Measurements from ENCODE around the gene HES5.

Gene HES5

GRCh38 chr1:2534315-2534686, 4.2 kb upstream of the HES5 start:
- Mint-ChIP-seq H3K4me1 (peaks cover 2% of the 10 kb centered on the region), H3K36me3 (ENCODE audit: low read depth) (no peaks in the 10 kb centered on the region), H3K27ac (no peak overlapping the region), H3K9me3 (no peaks in the 10 kb centered on the region), H3K4me3 (no peak overlapping the region), H3K27me3 (peaks cover 21% of the 10 kb centered on the region)
- no peak for ATAC-seq
- DNase-seq, result no peak

- ATAC-seq (no peak), DNase-seq (no peak)
- peaks cover 8% of the 10 kb centered on the region for H3K4me1 Mint-ChIP-seq
- peaks cover 25% of the 10 kb centered on the region for H3K27me3 Mint-ChIP-seq
- no peak overlapping the region for H3K27ac Mint-ChIP-seq
- no peaks in the 10 kb centered on the region for H3K9me3 Mint-ChIP-seq
- no peak overlapping the region for H3K4me3 Mint-ChIP-seq
- H3K36me3 Mint-ChIP-seq (ENCODE audit: low read depth), result no peaks in the 10 kb centered on the region
Measured at GRCh38 chr1:2533365-2533764, 3.3 kb upstream of the HES5 start.

- DNase-seq (no peak), ATAC-seq (no peak)
- Mint-ChIP-seq H3K4me1 (peaks cover 8% of the 10 kb centered on the region), H3K36me3 (ENCODE audit: low read depth) (no peaks in the 10 kb centered on the region), H3K27me3 (peaks cover 25% of the 10 kb centered on the region), H3K27ac (no peak overlapping the region), H3K4me3 (no peak overlapping the region), H3K9me3 (no peaks in the 10 kb centered on the region)
Measured at GRCh38 chr1:2532485-2533160, 2.6 kb upstream of the HES5 start.

GRCh38 chr1:2530513-2531361, 674 bp upstream of the HES5 start:
- Mint-ChIP-seq H3K27ac (no peak overlapping the region), H3K9me3 (no peaks in the 10 kb centered on the region), H3K36me3 (ENCODE audit: low read depth) (no peaks in the 10 kb centered on the region), H3K4me1 (peaks cover 15% of the 10 kb centered on the region), H3K4me3 (no peak overlapping the region), H3K27me3 (peaks cover 23% of the 10 kb centered on the region)
- ATAC-seq (no peak), DNase-seq (no peak)

GRCh38 chr1:2528966-2529783, 888 bp downstream of the HES5 start:
- DNase-seq (peak; percentile 60), ATAC-seq (no peak)
- H3K36me3 Mint-ChIP-seq (ENCODE audit: low read depth), result no peaks in the 10 kb centered on the region

GRCh38 chr1:2528611-2528965, 1.5 kb downstream of the HES5 start:
- H3K36me3 Mint-ChIP-seq (ENCODE audit: low read depth), result no peaks in the 10 kb centered on the region
- ATAC-seq (no peak), DNase-seq (no peak)
- no peaks in the 10 kb centered on the region for H3K9me3 Mint-ChIP-seq
- H3K27ac Mint-ChIP-seq, result no peak overlapping the region
- peaks cover 17% of the 10 kb centered on the region for H3K27me3 Mint-ChIP-seq
- peak overlapping the region; percentile 62 for H3K4me3 Mint-ChIP-seq
- peaks cover 33% of the 10 kb centered on the region for H3K4me1 Mint-ChIP-seq

More at GRCh38 chr1:2528966-2529783, 888 bp downstream of the HES5 start:
- H3K4me1 Mint-ChIP-seq, result peaks cover 29% of the 10 kb centered on the region
- H3K27ac Mint-ChIP-seq, result no peak overlapping the region
- peaks cover 20% of the 10 kb centered on the region for H3K27me3 Mint-ChIP-seq
- no peaks in the 10 kb centered on the region for H3K9me3 Mint-ChIP-seq
- H3K4me3 Mint-ChIP-seq, result peak overlapping the region; percentile 62

- H3K4me1 Mint-ChIP-seq, result peaks cover 38% of the 10 kb centered on the region
- H3K36me3 Mint-ChIP-seq (ENCODE audit: low read depth), result no peaks in the 10 kb centered on the region
- no peak overlapping the region for H3K27ac Mint-ChIP-seq
- no peak overlapping the region for H3K4me3 Mint-ChIP-seq
- ATAC-seq, result no peak
- DNase-seq, result no peak
- H3K9me3 Mint-ChIP-seq, result no peaks in the 10 kb centered on the region
- peaks cover 17% of the 10 kb centered on the region for H3K27me3 Mint-ChIP-seq
Measured at GRCh38 chr1:2528016-2528415, 2.0 kb downstream of the HES5 start.

- Mint-ChIP-seq H3K36me3 (ENCODE audit: low read depth) (no peaks in the 10 kb centered on the region), H3K4me1 (peaks cover 43% of the 10 kb centered on the region), H3K27me3 (peaks cover 17% of the 10 kb centered on the region), H3K4me3 (no peak overlapping the region), H3K27ac (no peak overlapping the region), H3K9me3 (no peaks in the 10 kb centered on the region)
- no peak for ATAC-seq
- DNase-seq, result no peak
Measured at GRCh38 chr1:2527556-2527860, 2.6 kb downstream of the HES5 start.

GRCh38 chr1:2526824-2527555, 3.1 kb downstream of the HES5 start:
- ATAC-seq (peak; percentile 79), DNase-seq (peak; percentile 80)
- H3K9me3 Mint-ChIP-seq, result no peaks in the 10 kb centered on the region
- H3K4me1 Mint-ChIP-seq, result peaks cover 44% of the 10 kb centered on the region
- peaks cover 16% of the 10 kb centered on the region for H3K27me3 Mint-ChIP-seq
- no peaks in the 10 kb centered on the region for H3K36me3 Mint-ChIP-seq (ENCODE audit: low read depth)
- peak overlapping the region; percentile 83 for H3K4me3 Mint-ChIP-seq
- H3K27ac Mint-ChIP-seq, result peak overlapping the region; percentile 23

- peak within 1 kb of the TSS; percentile 84 for H3K27ac Mint-ChIP-seq
- ATAC-seq, result peak; percentile 90
- peaks cover under 1% of the 10 kb centered on the region for H3K36me3 Mint-ChIP-seq (ENCODE audit: low read depth)
- peaks cover 44% of the 10 kb centered on the region for H3K4me1 Mint-ChIP-seq
- peak; percentile 89 for DNase-seq
- H3K9me3 Mint-ChIP-seq, result no peaks in the 10 kb centered on the region
- peaks cover 9% of the 10 kb centered on the region for H3K27me3 Mint-ChIP-seq
- peak within 1 kb of the TSS; percentile 83 for H3K4me3 Mint-ChIP-seq
Measured at GRCh38 chr1:2525920-2526823, 3.9 kb downstream of the HES5 start, which contains the start of gene PANK4. PANK4 (minus strand) TSS chr1:2526596; CDS start chr1:2526587, 9 bp downstream.

GRCh38 chr1:2525572-2525919, 4.5 kb downstream of the HES5 start:
- no peak for ATAC-seq
- H3K4me3 Mint-ChIP-seq, result peak overlapping the region; percentile 83
- H3K27me3 Mint-ChIP-seq, result peaks cover 4% of the 10 kb centered on the region
- no peak for DNase-seq
- peaks cover 4% of the 10 kb centered on the region for H3K36me3 Mint-ChIP-seq (ENCODE audit: low read depth)
- H3K9me3 Mint-ChIP-seq, result no peaks in the 10 kb centered on the region
- H3K4me1 Mint-ChIP-seq, result peaks cover 42% of the 10 kb centered on the region
- peak overlapping the region; percentile 76 for H3K27ac Mint-ChIP-seq

GRCh38 chr1:2523891-2524609, 6.0 kb downstream of the HES5 start:
- ATAC-seq, result no peak
- H3K27me3 Mint-ChIP-seq, result peaks cover 4% of the 10 kb centered on the region
- H3K36me3 Mint-ChIP-seq (ENCODE audit: low read depth), result peaks cover 4% of the 10 kb centered on the region
- H3K27ac Mint-ChIP-seq, result peak overlapping the region; percentile 76
- H3K4me3 Mint-ChIP-seq, result peak overlapping the region; percentile 83
- DNase-seq, result no peak
- peaks cover 41% of the 10 kb centered on the region for H3K4me1 Mint-ChIP-seq
- no peaks in the 10 kb centered on the region for H3K9me3 Mint-ChIP-seq

All from activated naive CD8-positive, alpha-beta T cell treated with anti-CD3 and anti-CD28 coated beads, Interleukin-2, amount 50 U/mL, for 24 hours (primary cell).